CD4-positive, alpha-beta T cell treated with Interleukin-21 for 1 hour (primary cell): ENCODE results near the gene CXCR6.

ENCODE experiments used
- DNase-seq: peaks from one replicate; pipeline ENCODE4 v3.0.0-alpha.2; 2020

Gene CXCR6

DNA sequence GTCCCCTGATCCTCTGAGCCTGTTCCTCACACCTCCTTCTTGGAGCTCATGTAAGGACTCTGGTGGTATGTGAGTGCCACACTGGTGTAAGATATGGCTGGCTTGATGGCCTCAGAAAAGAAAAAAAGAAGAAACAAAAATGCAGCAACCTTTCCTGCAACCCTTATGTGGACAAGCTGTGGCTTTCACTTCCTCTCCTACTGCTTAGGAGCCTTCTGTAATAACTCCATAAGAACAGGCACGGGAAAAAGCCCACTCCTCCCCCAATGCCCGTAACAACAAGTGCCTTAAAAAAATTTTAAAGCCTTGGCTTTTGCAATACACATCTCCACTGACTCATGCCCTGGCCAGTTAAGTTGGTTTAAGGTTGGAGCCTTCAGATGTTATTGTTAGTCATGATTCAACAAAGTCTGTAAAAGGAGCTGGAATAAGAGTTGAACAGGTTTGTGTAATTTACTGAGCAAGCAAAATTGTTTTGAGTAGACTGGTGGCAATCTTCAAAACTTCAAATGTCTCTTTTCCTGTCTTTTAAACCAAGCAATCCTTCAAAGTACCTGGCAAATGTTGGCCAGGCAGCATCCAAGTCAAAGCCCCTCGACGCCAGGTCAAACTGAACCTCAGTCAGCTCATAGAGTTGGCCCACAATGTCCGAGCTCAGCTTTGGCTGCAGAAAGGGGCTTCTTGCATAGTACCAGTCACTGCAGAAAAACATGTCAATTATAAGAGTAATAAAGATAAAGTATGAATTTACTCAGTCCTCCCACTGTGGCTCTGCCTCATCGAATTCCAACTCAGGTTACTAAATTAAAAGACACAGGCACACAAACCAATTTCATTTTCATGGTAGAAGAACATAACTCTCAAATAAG is 29.5 kb downstream of the CXCR6 start:
- DNase-seq = peak; percentile 12

DNA sequence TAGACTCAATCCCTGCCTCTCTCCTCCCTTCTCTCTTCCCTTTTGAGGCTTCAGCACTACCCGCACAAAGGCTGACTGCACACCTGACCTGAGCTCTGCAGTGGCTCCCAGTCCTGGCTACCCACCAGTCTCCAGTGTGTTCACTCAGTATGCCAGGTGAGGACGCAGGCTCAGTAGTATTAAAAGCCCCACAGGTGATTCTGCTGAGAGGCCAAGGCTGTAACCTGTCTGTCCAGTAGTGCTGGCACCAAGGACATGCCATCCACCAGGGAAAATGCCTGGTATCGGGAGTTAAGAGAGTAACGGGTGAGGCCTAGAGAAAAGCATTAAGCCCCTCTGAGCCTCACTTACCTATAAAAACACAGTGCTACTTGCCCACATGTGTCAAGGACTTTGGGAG is 31.4 kb downstream of the CXCR6 start:
- no peak for DNase-seq

GRCh38 chr3:45975686-45976085 is 32.4 kb downstream of the CXCR6 start:
- DNase-seq = no peak

GRCh38 chr3:45976191-45977091 is 33.2 kb downstream of the CXCR6 start:
- peak; percentile 57 for DNase-seq

- DNase-seq = peak; percentile 61
Measured at GRCh38 chr3:45978006-45978761, 34.9 kb downstream of the CXCR6 start.

GRCh38 chr3:45979378-45979777 is 36.1 kb downstream of the CXCR6 start:
- DNase-seq = no peak

DNA sequence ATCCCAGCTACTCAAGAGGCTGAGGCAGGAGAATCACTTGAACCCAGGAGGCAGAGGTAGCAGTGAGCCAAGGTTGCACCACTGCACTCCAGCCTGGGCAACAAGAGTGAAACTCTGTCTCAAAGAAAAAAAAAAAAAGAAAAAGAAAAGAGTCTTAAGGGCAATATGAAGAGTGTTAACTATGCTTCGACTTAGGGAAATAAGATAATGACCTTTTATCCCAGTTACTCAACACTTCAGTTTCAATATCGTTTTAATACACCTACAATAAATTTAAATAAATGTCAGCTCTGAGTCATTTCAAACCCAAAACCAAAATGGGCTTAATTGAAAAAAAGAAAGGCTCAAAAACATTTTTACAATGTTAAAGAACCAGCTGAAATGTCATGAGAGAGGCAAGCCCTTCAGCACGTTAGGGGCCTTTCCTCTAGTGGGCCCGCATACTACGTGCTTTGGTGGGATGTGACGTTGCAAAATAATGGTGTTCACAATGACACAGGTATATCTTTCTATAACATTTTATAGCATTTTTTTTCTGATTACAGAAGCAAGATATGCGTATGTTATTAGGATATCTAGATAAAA is 37.1 kb downstream of the CXCR6 start:
- peak; percentile 18 for DNase-seq

- DNase-seq = no peak
Measured at GRCh38 chr3:45980819-45981218, 37.6 kb downstream of the CXCR6 start.

DNA sequence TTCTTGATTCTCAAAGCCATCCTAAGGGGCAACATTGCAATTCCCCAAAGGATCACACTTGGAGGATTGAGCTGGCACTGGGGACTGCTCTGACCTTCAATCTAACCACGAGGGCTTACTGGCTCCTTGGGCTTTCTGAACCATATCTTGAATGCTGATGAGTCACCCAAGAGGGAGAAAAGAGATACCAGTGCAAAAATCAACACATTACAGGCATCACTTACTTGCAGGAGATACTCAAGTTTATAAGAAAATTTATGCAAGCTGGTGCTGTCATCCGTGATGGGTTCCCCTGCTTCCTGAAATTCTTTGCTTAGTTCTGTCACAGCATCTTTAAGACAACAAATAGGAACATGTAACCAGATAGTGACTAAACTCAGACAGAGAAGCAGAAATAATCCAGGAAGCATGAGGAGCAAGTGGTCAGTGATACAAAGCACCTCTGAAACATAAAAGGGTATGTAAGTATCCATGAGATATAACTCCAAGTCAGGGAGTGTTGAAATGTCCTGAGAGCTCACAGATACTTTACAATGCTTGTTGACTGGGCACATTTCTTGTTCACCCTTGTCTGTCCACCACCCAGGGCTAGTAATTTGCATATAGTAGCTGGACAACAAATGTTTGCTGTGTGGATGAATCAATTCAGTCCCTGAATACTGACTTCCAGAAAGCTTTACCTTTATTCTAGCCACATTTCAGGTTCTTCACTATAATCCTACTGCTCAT is 38.2 kb downstream of the CXCR6 start:
- DNase-seq = no peak

- DNase-seq = no peak
Measured at GRCh38 chr3:45983770-45984169, 40.5 kb downstream of the CXCR6 start.

- no peak for DNase-seq
Measured at GRCh38 chr3:45984331-45985312, 41.4 kb downstream of the CXCR6 start.

GRCh38 chr3:45985532-45986302 is 42.5 kb downstream of the CXCR6 start:
- DNase-seq = no peak

DNA sequence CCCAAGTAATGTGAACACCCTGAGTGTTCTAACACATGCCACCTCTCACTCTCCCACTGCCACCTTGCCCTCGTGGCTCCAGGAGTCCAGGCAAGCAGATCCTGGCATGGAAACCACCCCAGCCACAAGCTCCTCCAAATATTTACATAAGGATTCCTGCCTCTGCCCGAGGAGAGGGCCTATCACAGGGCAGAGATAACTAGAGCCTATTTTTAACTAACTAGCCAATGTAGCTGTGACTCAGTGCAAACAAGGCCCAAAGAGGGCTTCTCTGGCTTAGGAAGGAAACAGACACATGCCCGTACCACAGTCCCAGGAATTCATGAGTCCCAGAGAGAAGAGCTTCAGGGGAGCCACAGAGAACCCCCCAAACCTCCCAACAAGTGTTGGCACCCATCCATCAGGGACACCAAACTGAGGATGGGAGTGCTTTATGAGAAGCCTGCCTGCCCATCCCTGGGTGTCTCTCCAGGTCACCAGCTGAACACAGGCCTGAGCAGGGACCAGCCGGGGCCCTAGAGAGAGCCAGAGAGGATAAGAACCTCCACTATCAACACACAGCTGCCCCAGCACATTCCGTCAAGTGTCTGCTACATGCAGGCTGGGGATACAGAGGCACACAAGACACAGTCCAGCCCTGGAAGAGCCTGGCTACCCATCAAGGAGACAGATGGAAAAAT is 43.2 kb downstream of the CXCR6 start:
- no peak for DNase-seq

GRCh38 chr3:45987368-45988291 is 44.4 kb downstream of the CXCR6 start:
- DNase-seq = no peak

DNA sequence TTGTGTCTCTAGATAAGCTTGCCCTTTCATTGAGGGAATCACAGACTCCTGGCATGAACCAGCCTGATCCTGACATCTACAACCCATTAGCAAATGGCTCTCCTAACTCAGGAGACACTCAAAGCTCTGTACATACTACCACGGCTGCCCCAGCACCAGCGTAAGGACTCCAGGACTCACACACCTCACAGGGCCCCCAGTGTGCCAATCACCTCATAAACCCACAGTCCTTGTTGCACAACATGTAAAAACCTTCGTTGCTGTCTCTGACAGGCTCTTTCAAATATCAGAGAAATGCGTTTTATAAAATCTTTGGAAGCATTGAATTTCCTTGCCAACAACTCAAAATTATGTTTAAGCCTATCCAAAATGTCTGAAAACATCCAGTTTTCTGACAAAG is 45.1 kb downstream of the CXCR6 start:
- no peak for DNase-seq

DNA sequence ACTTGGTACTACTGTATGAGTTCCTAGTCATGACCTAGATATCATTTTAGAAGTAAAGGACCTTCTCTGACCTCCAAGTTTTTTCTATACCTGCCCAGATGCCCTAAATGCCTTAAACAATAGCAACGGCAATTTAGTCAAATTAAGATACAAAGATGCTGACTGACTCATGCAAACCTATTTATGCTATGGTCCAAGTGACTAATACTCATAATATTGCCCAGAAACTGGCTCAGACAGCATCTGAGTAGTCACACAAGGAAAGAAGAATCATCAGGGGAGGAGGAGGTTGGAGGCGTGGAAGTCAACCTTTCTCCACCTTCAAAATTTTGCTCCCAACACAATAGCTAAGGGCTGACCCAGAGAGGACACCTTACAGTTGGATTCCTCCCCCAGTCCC is 45.5 kb downstream of the CXCR6 start:
- no peak for DNase-seq

DNA sequence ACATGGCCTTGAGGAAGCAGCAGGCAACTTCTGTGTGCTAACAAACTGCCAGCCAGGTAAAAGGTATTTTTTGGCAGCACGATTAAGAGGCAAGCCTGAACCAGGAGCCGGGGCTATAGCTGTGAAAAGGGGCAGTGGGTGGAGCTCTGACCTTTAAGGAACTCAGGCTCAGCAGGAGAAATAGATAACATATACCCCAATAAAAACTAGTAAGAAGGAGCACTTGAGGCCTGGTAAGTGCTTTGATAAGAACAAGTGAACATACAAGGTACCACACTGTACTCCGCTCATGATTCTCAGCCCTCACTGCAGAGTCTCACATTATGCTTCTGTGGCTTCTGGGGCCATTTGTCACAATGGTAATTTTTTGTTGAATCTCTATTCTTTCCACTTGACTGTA is 46.9 kb downstream of the CXCR6 start:
- no peak for DNase-seq

GRCh38 chr3:45991341-45991740 is 48.1 kb downstream of the CXCR6 start:
- DNase-seq = no peak
